NCI-H774 (cell line): Measurements from ENCODE around the gene PPP1R12A.
"Not testable (repeated sequence)": the region's sequence is repeated elsewhere in the genome, so short reads cannot be mapped to it uniquely, and the experiment has no call there.

Experiments used
- DNase-seq: peaks from one replicate; lab custom pipeline; 2025; lab: John Stamatoyannopoulos, UW

Gene PPP1R12A

GRCh38 chr12:79891506-79892162, 43.3 kb downstream of the PPP1R12A start:
- no peak for DNase-seq

- DNase-seq, result no peak
Observed at GRCh38 chr12:79887890-79888289, 47.0 kb downstream of the PPP1R12A start.

DNA sequence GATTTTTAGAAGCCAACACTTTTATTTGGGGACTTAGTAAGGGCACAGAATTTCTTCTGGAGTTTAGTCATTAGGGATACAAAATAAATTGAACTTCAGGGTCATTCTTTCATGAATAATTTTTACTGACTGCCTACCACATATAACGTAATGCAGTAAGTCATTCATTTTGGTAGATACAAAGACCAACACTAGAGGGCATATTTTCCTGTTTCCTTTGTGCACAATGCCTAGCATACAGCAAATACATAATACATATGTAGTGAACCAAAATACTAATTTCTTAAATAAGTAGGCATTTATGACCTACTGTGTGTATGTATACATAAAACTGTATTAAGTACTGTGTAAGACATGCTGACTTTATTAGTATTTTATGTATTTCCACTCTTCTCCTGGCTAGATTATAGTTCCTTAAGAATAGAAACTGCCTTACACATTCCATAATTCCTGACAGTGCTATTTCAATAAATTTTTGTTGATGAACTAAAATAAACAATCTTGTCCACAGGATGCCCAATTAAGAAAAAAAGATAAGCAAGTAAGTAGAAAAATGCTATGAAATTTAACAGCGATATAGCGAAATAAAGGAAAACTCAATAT, 47.9 kb downstream of the PPP1R12A start:
- DNase-seq, result peak; percentile 28

GRCh38 chr12:79885911-79886490, 48.9 kb downstream of the PPP1R12A start:
- DNase-seq, result no peak

DNA sequence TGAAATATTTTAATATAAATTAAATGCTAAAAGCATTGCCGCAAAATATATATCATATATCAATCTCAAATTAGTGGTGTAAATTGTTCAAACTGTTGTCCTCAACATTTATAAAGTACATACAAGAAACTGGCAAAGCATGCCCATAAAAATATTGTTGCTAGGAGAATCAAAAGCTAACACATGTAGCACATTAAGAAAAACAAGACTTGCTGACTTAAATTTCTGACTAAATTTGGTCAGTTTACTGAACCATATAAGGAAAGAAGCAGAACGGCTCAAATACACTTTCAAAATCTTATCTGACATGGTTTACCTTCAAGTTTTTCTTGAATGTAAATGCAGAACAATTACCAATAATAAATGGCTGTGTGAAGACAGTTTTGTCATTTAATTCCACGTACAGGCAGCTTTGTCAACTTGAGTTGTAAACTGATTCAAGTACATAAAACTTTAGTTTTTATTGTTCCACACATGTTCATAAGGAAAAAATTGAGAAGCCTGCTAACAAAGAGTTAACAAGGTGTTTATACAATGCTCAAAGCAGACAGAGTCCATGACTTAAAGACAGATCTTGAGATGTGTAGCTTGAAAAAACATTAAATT, 50.4 kb downstream of the PPP1R12A start:
- no peak for DNase-seq

GRCh38 chr12:79883216-79883615, 51.7 kb downstream of the PPP1R12A start:
- DNase-seq, result no peak

DNA sequence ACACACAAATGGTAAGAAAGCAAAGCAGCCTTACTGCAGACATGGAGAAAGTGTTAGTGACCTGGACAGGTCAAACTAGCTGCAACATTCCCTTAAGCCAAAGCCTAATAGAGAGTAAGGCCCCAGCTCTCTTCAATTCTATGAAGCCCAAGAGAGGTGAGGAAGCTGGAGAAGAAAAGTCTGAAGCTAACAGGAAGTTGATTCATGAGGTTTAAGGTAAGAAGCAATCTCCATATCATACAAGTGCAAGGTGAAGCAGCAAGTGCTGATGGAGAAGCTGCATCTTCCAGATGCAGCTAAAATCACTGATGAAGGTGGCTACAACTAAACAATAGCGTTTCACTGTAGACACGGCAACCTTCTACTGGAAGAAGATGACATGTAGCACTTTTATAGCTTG, 53.5 kb downstream of the PPP1R12A start:
- no peak for DNase-seq

DNA sequence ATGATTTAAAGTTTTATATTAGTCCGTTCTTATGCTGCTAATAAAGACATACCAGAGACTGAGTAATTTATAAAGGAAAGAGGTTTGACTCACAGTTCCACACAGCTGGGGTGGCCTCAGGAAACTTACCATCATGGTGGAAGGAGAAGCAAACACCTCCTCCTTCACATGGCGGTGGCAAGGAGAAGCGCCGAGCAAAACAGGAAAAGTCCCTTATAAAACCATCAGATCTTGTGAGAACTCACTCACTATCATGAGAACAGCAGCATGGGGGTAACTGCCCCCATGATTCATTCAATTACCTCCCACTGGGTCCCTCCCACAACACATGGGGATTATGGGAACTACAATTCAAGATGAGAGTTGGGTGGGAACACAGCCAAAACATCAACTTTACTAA, 56.4 kb downstream of the PPP1R12A start:
- DNase-seq, result not testable (repeated sequence)

DNA sequence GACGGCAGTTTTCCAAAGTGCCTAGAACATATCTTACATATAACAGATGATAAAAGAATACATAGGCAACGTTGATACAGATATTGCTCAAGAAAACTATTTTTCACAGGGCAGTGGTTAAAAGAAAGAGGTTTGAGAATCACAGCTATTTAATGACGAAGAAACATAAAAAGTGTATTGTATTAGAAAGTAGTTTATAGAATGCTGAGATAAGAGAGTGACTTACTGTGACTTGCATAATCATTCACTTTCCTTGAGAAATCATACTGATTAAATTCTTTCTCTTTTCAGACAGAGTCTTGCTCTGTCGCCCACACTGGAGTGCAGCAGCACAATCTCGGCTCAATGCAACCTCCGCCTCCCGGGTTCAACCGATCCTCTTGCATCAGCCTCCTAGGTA, 57.7 kb downstream of the PPP1R12A start:
- no peak for DNase-seq

DNA sequence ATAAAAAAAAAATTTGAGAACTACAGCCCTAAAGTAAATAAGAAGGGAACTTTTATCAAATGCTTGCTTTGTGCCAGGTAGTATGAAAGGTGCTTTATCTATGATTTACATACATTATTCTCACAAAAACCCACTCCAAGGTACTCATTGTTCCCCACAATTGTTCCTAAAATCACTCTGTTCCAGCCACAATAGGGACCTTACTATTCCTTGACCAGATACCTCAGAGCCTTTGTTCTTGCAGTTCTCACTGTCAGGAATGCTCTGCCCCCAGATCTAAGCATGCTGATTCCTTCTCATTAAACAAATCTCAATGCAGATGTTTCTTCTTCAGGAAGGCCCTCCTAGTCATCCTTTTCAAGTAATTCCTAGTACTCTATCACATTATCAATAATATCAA, 60.2 kb downstream of the PPP1R12A start:
- no peak for DNase-seq

DNA sequence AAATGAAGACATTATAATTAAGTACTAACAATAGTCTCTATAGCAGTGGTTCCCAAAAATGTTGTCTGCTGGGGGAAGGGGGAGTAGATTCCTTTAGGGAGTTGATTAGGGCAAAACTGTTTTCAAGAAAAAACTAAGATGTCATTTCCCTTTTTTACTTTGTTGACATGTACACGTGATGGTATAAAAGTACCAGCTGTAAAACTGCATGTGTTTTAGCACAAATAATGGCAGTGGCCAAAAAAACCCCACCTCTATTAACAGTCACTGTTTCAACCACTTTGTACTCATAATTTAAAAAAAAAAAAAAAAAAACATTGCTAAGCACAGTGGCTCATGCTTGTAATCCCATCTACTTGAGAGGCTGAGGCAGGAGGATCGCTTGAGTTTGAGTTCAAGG, 61.7 kb downstream of the PPP1R12A start:
- DNase-seq, result no peak

DNA sequence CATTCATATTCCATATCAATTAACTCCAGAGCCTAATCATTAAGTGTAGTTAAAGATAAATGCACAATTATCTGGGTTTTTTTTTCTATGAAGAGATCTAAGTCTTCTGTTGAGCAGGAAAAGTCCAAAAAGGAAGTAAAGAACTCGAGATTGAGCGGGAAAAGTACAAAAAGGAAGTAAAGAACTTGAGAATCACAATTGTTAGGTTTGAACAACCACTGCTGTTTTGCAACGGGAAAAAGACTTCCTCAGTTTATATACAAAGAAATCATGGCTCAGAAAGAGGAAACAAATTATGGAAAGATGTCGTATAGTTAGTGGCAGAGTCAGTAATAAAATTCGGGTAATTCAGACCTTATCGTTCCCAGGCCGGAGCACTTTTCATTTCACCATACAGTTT, 63.3 kb downstream of the PPP1R12A start:
- DNase-seq, result no peak

GRCh38 chr12:79870916-79871315, 64.0 kb downstream of the PPP1R12A start:
- no peak for DNase-seq

DNA sequence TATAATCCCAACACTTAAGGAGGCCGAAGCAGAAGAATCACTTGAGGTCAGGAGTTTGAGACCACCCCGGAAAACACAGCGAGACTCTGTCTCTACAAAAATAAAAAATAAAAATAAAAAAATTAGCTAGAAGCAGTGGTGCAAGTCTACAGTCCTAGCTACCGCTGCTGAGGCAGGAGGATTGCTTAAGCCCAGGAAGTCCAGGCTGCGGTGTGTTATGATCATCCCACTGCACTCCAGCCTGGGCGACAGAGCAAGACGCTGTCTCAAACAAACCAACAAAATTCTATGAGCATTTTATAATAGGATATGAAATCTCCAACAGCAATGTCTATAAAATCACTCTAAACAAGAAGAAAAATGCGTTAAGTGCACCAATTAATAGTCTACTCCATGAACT, 75.3 kb downstream of the PPP1R12A start:
- DNase-seq, result no peak

DNA sequence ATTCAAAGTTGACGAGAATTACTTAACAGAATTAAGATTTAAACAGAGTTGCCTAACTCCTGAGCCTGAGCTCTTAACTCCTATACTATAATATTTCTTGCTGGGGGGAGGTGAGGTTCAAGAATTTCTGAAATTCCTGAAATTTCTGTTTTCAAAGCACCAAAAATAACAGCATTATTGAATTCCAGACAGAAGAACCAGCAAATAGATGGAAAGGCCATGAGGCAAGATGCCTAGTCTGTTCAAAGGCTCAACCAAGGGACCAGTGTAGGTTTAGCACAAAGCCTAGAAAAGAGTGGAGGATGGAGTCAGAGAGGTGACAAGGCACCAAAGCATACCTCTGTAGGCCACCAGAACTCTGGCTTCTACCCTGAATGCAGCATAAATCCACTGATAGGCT, 76.4 kb downstream of the PPP1R12A start:
- no peak for DNase-seq

DNA sequence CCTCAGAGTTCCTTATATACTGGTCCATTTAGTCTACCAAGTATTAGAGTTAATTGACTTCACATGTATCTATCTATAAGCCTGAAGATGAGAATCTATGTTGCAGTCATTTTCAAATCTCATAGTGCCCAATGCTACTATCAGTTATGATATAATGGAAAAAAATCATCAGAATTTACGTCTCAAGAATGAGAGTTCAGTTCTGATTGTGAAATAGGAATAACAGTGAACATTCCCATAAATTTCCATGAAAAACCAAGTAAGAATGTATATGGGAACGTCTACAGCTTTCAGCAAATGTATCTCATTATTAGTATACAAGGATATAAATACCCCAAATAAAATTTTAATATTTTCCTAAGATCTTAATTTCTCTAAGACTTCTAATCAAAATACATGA, 77.2 kb downstream of the PPP1R12A start:
- no peak for DNase-seq

- DNase-seq, result no peak
Observed at GRCh38 chr12:79850610-79851299, 84.1 kb downstream of the PPP1R12A start.

DNA sequence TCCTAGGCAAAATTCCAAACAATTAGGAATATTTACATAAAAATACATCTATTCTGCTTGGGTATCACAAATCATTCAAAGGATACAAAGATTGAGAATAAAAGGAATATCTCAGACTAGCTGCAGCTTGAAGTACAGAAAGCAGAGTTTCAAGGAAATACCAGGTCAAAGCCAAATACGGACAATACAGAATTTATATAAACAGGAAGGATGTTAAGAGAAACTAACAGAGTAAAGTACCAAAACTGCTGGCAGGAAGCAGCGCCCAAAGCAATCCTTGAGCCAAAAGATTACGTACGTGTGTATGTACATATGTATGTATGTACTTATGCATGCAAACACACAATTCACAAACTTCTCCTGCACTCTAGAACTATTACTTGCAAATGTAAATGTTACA, 86.6 kb downstream of the PPP1R12A start:
- DNase-seq, result no peak

- DNase-seq, result no peak
Observed at GRCh38 chr12:79847417-79847816, 87.5 kb downstream of the PPP1R12A start.

- DNase-seq, result no peak
Observed at GRCh38 chr12:79844693-79845092, 90.2 kb downstream of the PPP1R12A start.

GRCh38 chr12:79843978-79844377, 90.9 kb downstream of the PPP1R12A start:
- DNase-seq, result no peak

GRCh38 chr12:79842630-79843029, 92.3 kb downstream of the PPP1R12A start:
- no peak for DNase-seq

DNA sequence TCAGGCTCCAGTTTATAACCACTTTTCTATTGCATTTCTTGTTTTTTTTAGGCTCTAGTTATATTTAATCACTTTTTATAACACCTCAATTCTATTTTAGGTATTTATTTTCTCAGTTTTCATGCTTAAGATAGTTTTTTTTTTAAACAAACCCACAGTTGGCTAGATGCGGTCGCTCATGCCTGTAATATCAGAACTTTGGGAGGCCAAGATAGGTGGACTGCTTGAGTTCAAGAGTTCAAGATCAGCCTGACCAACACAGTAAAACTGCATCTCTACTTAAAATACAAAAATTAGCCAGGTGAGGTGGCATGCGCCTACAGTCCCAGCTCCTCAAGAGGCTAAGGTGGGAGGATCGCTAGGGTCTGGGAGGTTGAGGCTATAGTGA, 93.0 kb downstream of the PPP1R12A start:
- DNase-seq, result no peak
